K562 (cell line): ENCODE results near the gene GRIN2D. TPM values are rescaled to one million over a fixed set of nuclear protein-coding genes. Genes with fewer than 3 reads are reported as not detected.

Experiments used
- ATAC-seq: fragments of 200-7000 bp; cut with Tn5 transposase; 3 replicates; pipeline ENCODE4 v1.9.1; 2020; ENCODE audit warnings: moderate library complexity
- BruUV-seq: library from RNA; stranded (reverse); fragments of 400-500 nt; replicated peaks from 2 replicates; lab custom pipeline; 2021; lab: Mats Ljungman, UMichigan
- CTCF ChIA-PET: fragments of 300-600 bp; formaldehyde crosslinking; extraction: SDS; loops from one replicate; lab custom pipeline; 2021; ENCODE audit warnings: low intra/inter-chr PET ratio; lab: Yijun Ruan, JAX
- POLR2A ChIA-PET: fragments of 300-600, 350-650 bp; sonication (Branson Sonifier 250); formaldehyde crosslinking; extraction: SDS; loops from one replicate; lab custom pipeline; 2021; ENCODE audit warnings: antibody characterized with exemption, inconsistent platforms; lab: Yijun Ruan, JAX
- DNase-seq, 4 experiments: peaks; one replicate each; pipeline versions ENCODE4 v3.0.0 to v3.0.0-alpha.2; 2011 to 2018; ENCODE audit warnings: low spot score in 3 of 4, mixed read lengths in 3 of 4; ENCODE audit errors: extremely low read depth in 1 of 4
- FAIRE-seq: peaks from 2 replicates; lab custom pipeline; 2011; peaks lifted over from hg19 to GRCh38; lab: Jason Lieb, UNC
- H2AFZ ChIP-seq: 2 replicates; pipeline ENCODE4 v1.6.0; 2011; ENCODE audit warnings: low read depth, low read length, control low read depth, inconsistent platforms
- H3K27ac ChIP-seq: fragments of 200-600 bp; 3 replicates; pipeline ENCODE4 v1.8.0; 2011; ENCODE audit warnings: low read depth, mild to moderate bottlenecking, control low read depth, inconsistent platforms, low read length, moderate library complexity, mixed read lengths; ENCODE audit errors: extremely low read depth
- H3K27me3 ChIP-seq, 2 experiments: fragments of 300-600 bp in 1 of 2; 2 replicates in 1 of 2; 3 replicates in 1 of 2; pipeline versions ENCODE4 v1.6.0 to v1.8.0; 2011; ENCODE audit warnings: inconsistent platforms in 2 of 2, low read length in 2 of 2, mild to moderate bottlenecking in 1 of 2, mixed read lengths in 1 of 2, moderate library complexity in 1 of 2; ENCODE audit not compliant: control insufficient read depth in 2 of 2, insufficient read depth in 2 of 2
- H3K36me3 ChIP-seq: fragments of 300-600 bp; 3 replicates; pipeline ENCODE4 v1.8.0; 2011; ENCODE audit warnings: mild to moderate bottlenecking, low read length, inconsistent platforms; ENCODE audit not compliant: control insufficient read depth, insufficient read depth
- H3K4me1 ChIP-seq, 2 experiments: fragments of 200-600 bp in 1 of 2; replicated peaks in 1 of 2; 2 replicates in 1 of 2; 3 replicates in 1 of 2; pipeline versions ENCODE4 v1.5.1 to v1.8.0; 2011; ENCODE audit warnings: inconsistent platforms in 2 of 2, low read length in 2 of 2, mild to moderate bottlenecking in 1 of 2, mixed read lengths in 1 of 2, moderate library complexity in 1 of 2; ENCODE audit not compliant: control insufficient read depth in 2 of 2, insufficient read depth in 2 of 2
- H3K4me2 ChIP-seq: 2 replicates; pipeline ENCODE4 v1.6.1; 2011; ENCODE audit warnings: low read length, control low read depth, inconsistent platforms, mixed read lengths; ENCODE audit not compliant: insufficient read depth
- H3K4me3 ChIP-seq: fragments of 200-600 bp; sonication (generic), shearing (Covaris generic); 2 replicates; pipeline ENCODE4 v1.5.1; 2016; ENCODE audit warnings: control low read depth, inconsistent platforms
- H3K79me2 ChIP-seq: fragments of 200-600 bp; 3 replicates; pipeline ENCODE4 v1.8.0; 2011; ENCODE audit warnings: low read length, inconsistent platforms; ENCODE audit not compliant: control insufficient read depth, insufficient read depth
- H3K9ac ChIP-seq, 2 experiments: 2 replicates each; pipeline versions ENCODE4 v1.6.0 to v1.6.1; 2011; ENCODE audit warnings: low read depth in 2 of 2, low read length in 2 of 2, control low read depth in 1 of 2, inconsistent platforms in 1 of 2, mild to moderate bottlenecking in 1 of 2, mixed read lengths in 1 of 2; ENCODE audit not compliant: insufficient read depth in 1 of 2
- H3K9me1 ChIP-seq: one replicate; pipeline ENCODE4 v1.6.0; 2011; ENCODE audit warnings: inconsistent platforms, mild to moderate bottlenecking, low read length, moderate library complexity; ENCODE audit not compliant: control insufficient read depth, insufficient read depth
- H3K9me3 ChIP-seq: replicated peaks from 2 replicates; pipeline ENCODE4 v1.5.1; 2011; ENCODE audit warnings: low read depth, low read length, inconsistent platforms; ENCODE audit not compliant: control insufficient read depth, insufficient read depth
- H4K20me1 ChIP-seq: replicated peaks from 2 replicates; pipeline ENCODE4 v1.6.1; 2011; ENCODE audit warnings: low read length, inconsistent platforms, mixed read lengths; ENCODE audit not compliant: control insufficient read depth, insufficient read depth
- AFF1 ChIP-seq, 2 experiments: fragments of 450-650 bp; IDR thresholded peaks; 2 replicates each; pipeline ENCODE4 v1.6.1; 2018; ENCODE audit warnings: mild to moderate bottlenecking in 2 of 2, low read depth in 1 of 2; ENCODE audit not compliant: partially characterized antibody in 2 of 2
- ARID3A ChIP-seq: IDR thresholded peaks from 2 replicates; pipeline ENCODE4 v1.6.1; 2012; ENCODE audit warnings: low read depth, low read length, improper control_type of control experiment, borderline replicate concordance
- ATF1 ChIP-seq, 2 experiments: fragments of 450-650 bp in 1 of 2; IDR thresholded peaks; 2 replicates each; pipeline ENCODE4 v1.6.1; 2016; ENCODE audit warnings: missing compliant biosample characterization in 1 of 2, missing genetic modification characterization in 1 of 2
- BCOR ChIP-seq: fragments of 450-650 bp; IDR thresholded peaks from 2 replicates; pipeline ENCODE4 v1.6.1; 2016
- BRD4 ChIP-seq: fragments of 200-600 bp; sonication (generic); IDR thresholded peaks from 2 replicates; pipeline ENCODE4 v1.6.1; 2017; ENCODE audit warnings: inconsistent platforms
- DMBX1 ChIP-seq: fragments of 250-450 bp; sonication (Bioruptor Pico); IDR thresholded peaks from 2 replicates; pipeline ENCODE4 v1.8.0; 2022; ENCODE audit warnings: inconsistent platforms, mild to moderate bottlenecking, moderate library complexity, borderline replicate concordance
- GATAD2B ChIP-seq: fragments of 450-650 bp; IDR thresholded peaks from 2 replicates; pipeline ENCODE4 v1.6.1; 2017; ENCODE audit warnings: mild to moderate bottlenecking, borderline replicate concordance
- HMG20A ChIP-seq: fragments of 450-650 bp; formaldehyde crosslinking; conservative IDR thresholded peaks from 2 replicates; pipeline ENCODE4 v1.4.0; 2020; ENCODE audit warnings: mild to moderate bottlenecking, mixed read lengths
- PRPF4 ChIP-seq: fragments of 200-400 bp; formaldehyde crosslinking; IDR thresholded peaks from one replicate; pipeline ENCODE4 v1.6.1; 2017; ENCODE audit warnings: low read length, low read depth, mild to moderate bottlenecking; ENCODE audit not compliant: insufficient read depth, poor library complexity, severe bottlenecking
- RNF2 ChIP-seq: sonication (generic); IDR thresholded peaks from 2 replicates; pipeline ENCODE4 v1.6.1; 2016
- ZNF609 ChIP-seq: sonication (generic); formaldehyde crosslinking; IDR thresholded peaks from 2 replicates; pipeline ENCODE4 v1.8.1; 2023; ENCODE audit warnings: missing genetic modification reagents, mild to moderate bottlenecking, borderline replicate concordance
- WGBS: fragments of 100-300 bp; shearing (Covaris generic); methylation state at CpG from one replicate; pipeline ENCODE4 v1.1.6; 2016; ENCODE audit warnings: low coverage, mixed read lengths; ENCODE audit not compliant: insufficient coverage; ENCODE audit errors: missing lambda C conversion rate; 5-methylcytosine and 5-hydroxymethylcytosine counted together
- in situ Hi-C: fragments of 300-500 bp; cut with MboI; formaldehyde crosslinking; loops from 4 replicates; pipeline ENCODE4 v1.15.0; 2018; ENCODE audit warnings: inconsistent platforms, mixed read lengths
- intact Hi-C: fragments of 100-400 bp; cut with micrococcal nuclease; formaldehyde crosslinking; loops from 2 replicates; pipeline ENCODE4 v1.14.2; 2022
- polyA plus RNA-seq, 8 experiments: library from polyadenylated mRNA; depleted of rRNA in 4 of 8; stranded (reverse) in 5 of 8; unstranded in 3 of 8; fragments of >200 nt; fragmentation: Nextera tagmentation in 2 of 8; fragmentation: Illumina TruSeq in 1 of 8; extraction: Ambion mirVana in 2 of 8; extraction: Trizol in 1 of 8; gene quantifications; 2 replicates each; pipeline versions ENCODE4 v1.2.1 to v1.2.3, GENCODE V29; 2011 to 2014; ENCODE audit warnings: inconsistent platforms in 1 of 8, missing spikeins in 1 of 8
- total RNA-seq, 7 experiments: library from RNA; depleted of rRNA in 6 of 7; stranded (reverse); fragments of >200 nt in 6 of 7; fragmentation: Illumina TruSeq in 2 of 7; extraction: Trizol in 2 of 7; gene quantifications; 2 replicates each; pipeline versions ENCODE4 v1.2.1 to v1.2.3, GENCODE V29; 2011 to 2021; ENCODE audit warnings: low replicate concordance in 1 of 7

The GRIN2D gene
- total and polyA plus RNA-seq, 9 of the 15 experiments (the other 6 are each of a cell fraction or from before 2014, with no cell fraction given): 0.32 to 31.5 (median 1.8) TPM

- H3K4me1 ChIP-seq: peaks cover 0 to 18% of the 10 kb centered on the region in 2 experiments; a peak in 2 of 5 replicates
- no peaks in the 10 kb centered on the region for H3K9me1 ChIP-seq
- no peaks in the 10 kb centered on the region for H3K36me3 ChIP-seq
- H4K20me1 ChIP-seq: no peaks in the 10 kb centered on the region
- ChIA-PET POLR2A (no interaction called here), CTCF (no interaction called here)
- H3K9ac ChIP-seq: peak overlapping the region in 1 of 2 experiments; percentile 20; a peak in 1 of 4 replicates
- H3K27ac ChIP-seq: no peak overlapping the region
- H3K79me2 ChIP-seq: no peaks in the 10 kb centered on the region
- ATAC-seq (no peak), FAIRE-seq (no peak), DNase-seq (no peak)
- H3K4me3 ChIP-seq: no peak overlapping the region
- WGBS: 74% methylated on average over 4 of the region's 4 CpGs
- no peaks in the 10 kb centered on the region for H3K9me3 ChIP-seq
- intact Hi-C loops (no loop called here), in situ Hi-C loops (no loop called here)
- no peak overlapping the region for H2AFZ ChIP-seq
- H3K27me3 ChIP-seq: no peaks in the 10 kb centered on the region
- TF ChIP-seq ARID3A (no peak), GATAD2B (no peak), DMBX1 (CRISPR knock-in tag) (no peak), ZNF609 (CRISPR knock-in tag) (no peak), BCOR (no peak), ATF1 (CRISPR knock-in tag; IDR thresholded peaks at IDR 0.05) (no peak), ATF1 (tag; IDR thresholded peaks at IDR 0.05) (no peak), HMG20A (CRISPR knock-in tag) (no peak), BRD4 (no peak), AFF1 (IDR thresholded peaks at IDR 0.05; ENCODE audit: low read depth in 1 of 2, partially characterized antibody in 2 of 2) (no peak), RNF2 (no peak), PRPF4 (no peak)
- BruUV-seq: no TSS peak
- H3K4me2 ChIP-seq: no peak overlapping the region
Measured at GRCh38 chr19:48370955-48371354, 22.5 kb upstream of the GRIN2D start.
